Tibial nerve (tissue), 4 donors: ENCODE measurements around the gene CTTNBP2NL. TPM values are rescaled to one million over a fixed set of nuclear protein-coding genes. Genes with fewer than 3 reads are reported as not detected.
"Not testable (repeated sequence)": the region's sequence is repeated elsewhere in the genome, so short reads cannot be mapped to it uniquely, and the experiment has no call there.

Experiments used
- DNase-seq, 2 donors: peaks; one replicate each; pipeline ENCODE4 v3.0.0-alpha.2; 2019; ENCODE audit warnings: low spot score in 2 of 2
- H3K27ac ChIP-seq, 4 donors: fragments of 200-600 bp; sonication (generic) in 3 of 4; one replicate each; pipeline ENCODE4 v1.5.1; 2017 to 2019; ENCODE audit warnings: mild to moderate bottlenecking in 1 of 4
- H3K27me3 ChIP-seq, 2 donors: fragments of 200-600 bp; sonication (generic) in 1 of 2; one replicate each; pipeline versions ENCODE4 v1.5.1 to v1.6.0; 2017 to 2019
- H3K36me3 ChIP-seq, 3 donors: fragments of 200-600 bp; sonication (generic); one replicate each; pipeline ENCODE4 v1.5.1; 2018 to 2019
- H3K4me1 ChIP-seq, 4 donors: fragments of 200-600 bp; sonication (generic) in 3 of 4; one replicate each; pipeline ENCODE4 v1.5.1; 2017 to 2019
- H3K4me3 ChIP-seq, 4 donors: fragments of 200-600 bp; sonication (generic) in 3 of 4; one replicate each; pipeline ENCODE4 v1.5.1; 2017 to 2019; ENCODE audit warnings: mild to moderate bottlenecking in 1 of 4, moderate library complexity in 1 of 4
- H3K9me3 ChIP-seq, 4 donors: fragments of 200-600 bp; sonication (generic) in 3 of 4; one replicate each; pipeline ENCODE4 v1.5.1; 2017 to 2019
- CTCF ChIP-seq, 5 experiments: fragments of 200-600 bp in 3 of 5; fragments of 450-650 bp in 2 of 5; sonication (generic) in 3 of 5; IDR thresholded peaks; one replicate each; pipeline ENCODE4 v1.5.1; 2016 to 2019; ENCODE audit warnings: antibody characterized with exemption in 5 of 5, mild to moderate bottlenecking in 3 of 5, moderate library complexity in 2 of 5
- EP300 ChIP-seq, 2 donors: sonication (generic); formaldehyde crosslinking; IDR thresholded peaks; one replicate each; pipeline ENCODE4 v1.6.1; 2017; ENCODE audit warnings: antibody characterized with exemption in 2 of 2, mild to moderate bottlenecking in 1 of 2
- POLR2A ChIP-seq, 2 donors: fragments of 450-650 bp; IDR thresholded peaks; one replicate each; pipeline ENCODE4 v1.6.1; 2017; ENCODE audit warnings: antibody characterized with exemption in 2 of 2, mild to moderate bottlenecking in 2 of 2, moderate library complexity in 2 of 2
- WGBS, 2 donors: methylation state at CpG; one replicate each; pipeline ENCODE4 v1.1.5; 2018; 5-methylcytosine and 5-hydroxymethylcytosine counted together
- total RNA-seq, 4 donors: library from RNA; depleted of rRNA; stranded (reverse); fragments of >200 nt; gene quantifications; one replicate each; pipeline ENCODE4 v1.1.0, GENCODE V29; 2016

CTTNBP2NL gene
- total RNA-seq, 4 donors from 2014 or later = 18.8 to 28.0 (median 20.8) TPM

- DNase-seq = peak; percentile 91 to 97
- H3K4me3 ChIP-seq = peak overlapping the region; percentile 21 to 52 (median 33)
- peak overlapping the region; percentile 69 to 95 (median 81) for H3K27ac ChIP-seq
- H3K36me3 ChIP-seq = no peaks in the 10 kb centered on the region
- H3K27me3 ChIP-seq = no peaks in the 10 kb centered on the region
- H3K4me1 ChIP-seq = peaks cover 0 to 57% (median 12%) of the 10 kb centered on the region in 4 donors
- WGBS, 2 donors = 1 to 3% methylated on average over 25 to 30 of the region's 31 CpGs
- peak; percentile 75 to 99 (median 84) for TF ChIP-seq CTCF (IDR thresholded peaks at IDR 0.05)
- peak in 1 of 2 donors; percentile 53 for TF ChIP-seq POLR2A (IDR thresholded peaks at IDR 0.05)
- peak in 1 of 2 donors; percentile 89 for TF ChIP-seq EP300 (IDR thresholded peaks at IDR 0.05)
- no peaks in the 10 kb centered on the region for H3K9me3 ChIP-seq
Observed at GRCh38 chr1:112466078-112466660, 70.2 kb downstream of the CTTNBP2NL start.

- not testable (repeated sequence) for H3K27me3 ChIP-seq, DNase-seq
- 85 to 93% methylated on average over 7 of the region's 7 CpGs for WGBS, 2 donors
Observed at GRCh38 chr1:112470324-112470723, 74.3 kb downstream of the CTTNBP2NL start.

DNA sequence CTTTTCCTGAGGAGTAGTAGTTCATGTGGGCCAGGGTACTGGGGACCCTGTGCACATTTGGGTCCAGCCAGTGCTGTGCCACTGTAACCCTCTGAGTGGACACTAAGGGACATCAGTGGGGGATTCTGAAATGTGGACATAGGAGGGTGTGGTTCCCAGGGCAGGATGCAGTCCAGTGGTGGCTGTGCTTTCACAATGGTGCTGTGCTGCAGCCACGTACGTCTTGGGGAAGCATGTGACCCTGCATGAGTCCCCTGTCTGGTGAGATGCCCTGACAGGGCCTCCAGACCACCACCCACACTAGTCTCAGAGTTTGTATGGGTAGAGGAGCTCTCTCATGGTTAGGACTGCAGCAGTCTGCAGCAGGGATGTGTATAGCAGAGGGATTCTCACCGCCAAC is 75.0 kb downstream of the CTTNBP2NL start:
- Histone ChIP-seq H3K9me3 (no peaks in the 10 kb centered on the region), H3K4me1 (peaks cover 0 to 12% (median 0%) of the 10 kb centered on the region in 4 donors), H3K27ac (no peak overlapping the region), H3K4me3 (no peak overlapping the region), H3K36me3 (no peaks in the 10 kb centered on the region), H3K27me3 (no peaks in the 10 kb centered on the region)
- WGBS, 2 donors = 75 to 82% methylated on average over 3 of the region's 3 CpGs
- TF ChIP-seq EP300 (IDR thresholded peaks at IDR 0.05) (no peak), CTCF (IDR thresholded peaks at IDR 0.05) (no peak), POLR2A (IDR thresholded peaks at IDR 0.05) (no peak)
- no peak for DNase-seq

More at GRCh38 chr1:112470324-112470723, 74.3 kb downstream of the CTTNBP2NL start:
- not testable (repeated sequence) for H3K36me3 ChIP-seq, H3K27ac ChIP-seq, H3K4me3 ChIP-seq, H3K9me3 ChIP-seq
- H3K4me1 ChIP-seq = peaks cover 0 to 19% (median 6%) of the 10 kb centered on the region in 4 donors

GRCh38 chr1:112472142-112472541 is 76.1 kb downstream of the CTTNBP2NL start:
- no peak overlapping the region for H3K27ac ChIP-seq
- 85 to 86% methylated on average over 1 of the region's 1 CpG for WGBS, 2 donors

DNA sequence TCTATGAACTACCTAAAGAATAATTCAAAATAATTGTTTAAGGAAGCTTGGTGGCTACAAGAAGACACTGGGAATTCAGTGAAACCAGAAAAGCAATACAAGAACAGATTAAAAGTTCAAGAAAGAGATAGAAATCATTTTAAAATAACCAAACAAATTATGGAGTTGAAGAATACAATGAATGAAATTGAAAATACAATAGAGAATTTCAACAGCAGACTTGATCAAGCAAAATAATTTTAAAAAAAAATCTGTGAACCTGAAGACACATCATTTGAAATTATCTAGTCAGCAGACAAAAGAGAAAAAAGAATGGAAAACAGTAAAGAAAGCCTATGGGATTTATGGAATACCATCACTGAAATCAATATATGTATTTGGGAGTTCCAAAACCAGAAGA is 81.5 kb downstream of the CTTNBP2NL start:
- DNase-seq = no peak
- no peak for TF ChIP-seq POLR2A (IDR thresholded peaks at IDR 0.05)
- no peak for TF ChIP-seq EP300 (IDR thresholded peaks at IDR 0.05)
- TF ChIP-seq CTCF (IDR thresholded peaks at IDR 0.05) = no peak
- H3K27me3 ChIP-seq = no peaks in the 10 kb centered on the region

More at GRCh38 chr1:112472142-112472541, 76.1 kb downstream of the CTTNBP2NL start:
- Histone ChIP-seq H3K4me3 (no peak overlapping the region), H3K9me3 (peaks cover 0 to 9% (median 1%) of the 10 kb centered on the region in 4 donors), H3K4me1 (peaks cover 0 to 3% (median 0%) of the 10 kb centered on the region in 4 donors), H3K36me3 (peaks cover 0 to 9% (median 0%) of the 10 kb centered on the region in 3 donors), H3K27me3 (no peaks in the 10 kb centered on the region)
- DNase-seq = no peak
- no peak for TF ChIP-seq EP300 (IDR thresholded peaks at IDR 0.05)
- no peak for TF ChIP-seq CTCF (IDR thresholded peaks at IDR 0.05)

More for the DNA sequence above, 81.5 kb downstream of the CTTNBP2NL start:
- Histone ChIP-seq H3K4me3 (no peak overlapping the region), H3K27ac (no peak overlapping the region), H3K36me3 (peaks cover 0 to 10% (median 0%) of the 10 kb centered on the region in 3 donors), H3K4me1 (no peaks in the 10 kb centered on the region), H3K9me3 (peaks cover 0 to 47% (median 3%) of the 10 kb centered on the region in 4 donors)
